GM18498 (cell line): ENCODE results near the gene SLC16A5.

ENCODE experiments used
- ATAC-seq: cut with Tn5 transposase; IDR thresholded peaks from one replicate; pipeline ENCODE4 v1.9.1; 2021; ENCODE audit warnings: mild to moderate bottlenecking, moderate library complexity; ENCODE audit not compliant: unreplicated experiment

SLC16A5 gene

DNA sequence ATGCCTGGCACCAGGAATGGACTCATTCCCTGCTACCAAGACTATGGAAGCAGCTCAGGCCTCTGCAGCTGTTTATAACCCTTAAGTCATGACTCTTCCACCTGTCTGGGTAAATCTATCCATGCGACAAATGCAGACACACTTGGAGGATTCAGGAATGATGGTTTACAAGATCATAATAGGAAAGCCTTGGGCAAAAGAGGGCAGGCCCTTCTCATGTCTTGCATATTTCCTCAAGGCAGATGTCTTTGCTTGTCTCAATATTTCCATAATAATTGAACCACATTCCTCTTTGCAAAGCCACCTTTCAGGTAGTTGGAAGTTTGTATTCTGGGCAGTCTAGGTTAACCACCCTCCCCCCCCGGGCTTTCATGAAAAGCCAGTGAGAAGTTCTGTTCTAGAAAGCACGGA, 67.4 kb downstream of the SLC16A5 start:
- ATAC-seq: no peak
